ENCODE measurements around the gene ZBTB16.

DNA sequence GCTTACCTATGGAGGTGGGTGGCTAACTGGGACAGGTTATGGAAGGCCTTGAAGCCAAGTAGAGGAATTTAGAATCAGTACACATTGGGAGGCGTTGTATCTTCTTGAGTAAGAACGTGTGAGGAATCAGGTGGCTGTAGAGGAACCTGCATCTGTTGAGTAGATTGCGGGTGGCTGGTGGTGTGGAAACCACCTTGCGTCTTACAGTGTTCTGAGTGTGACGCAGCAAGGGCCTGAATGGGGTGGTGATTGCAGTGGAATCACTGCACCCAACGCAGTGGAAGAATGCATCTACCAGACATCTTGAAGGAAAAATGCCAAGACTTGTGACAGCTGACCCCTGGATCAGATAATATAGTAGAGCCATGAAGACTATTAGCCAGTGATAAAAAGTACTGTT lies 125.9 kb downstream of the ZBTB16 start:
- TF ChIP-seq, protein P1, sequence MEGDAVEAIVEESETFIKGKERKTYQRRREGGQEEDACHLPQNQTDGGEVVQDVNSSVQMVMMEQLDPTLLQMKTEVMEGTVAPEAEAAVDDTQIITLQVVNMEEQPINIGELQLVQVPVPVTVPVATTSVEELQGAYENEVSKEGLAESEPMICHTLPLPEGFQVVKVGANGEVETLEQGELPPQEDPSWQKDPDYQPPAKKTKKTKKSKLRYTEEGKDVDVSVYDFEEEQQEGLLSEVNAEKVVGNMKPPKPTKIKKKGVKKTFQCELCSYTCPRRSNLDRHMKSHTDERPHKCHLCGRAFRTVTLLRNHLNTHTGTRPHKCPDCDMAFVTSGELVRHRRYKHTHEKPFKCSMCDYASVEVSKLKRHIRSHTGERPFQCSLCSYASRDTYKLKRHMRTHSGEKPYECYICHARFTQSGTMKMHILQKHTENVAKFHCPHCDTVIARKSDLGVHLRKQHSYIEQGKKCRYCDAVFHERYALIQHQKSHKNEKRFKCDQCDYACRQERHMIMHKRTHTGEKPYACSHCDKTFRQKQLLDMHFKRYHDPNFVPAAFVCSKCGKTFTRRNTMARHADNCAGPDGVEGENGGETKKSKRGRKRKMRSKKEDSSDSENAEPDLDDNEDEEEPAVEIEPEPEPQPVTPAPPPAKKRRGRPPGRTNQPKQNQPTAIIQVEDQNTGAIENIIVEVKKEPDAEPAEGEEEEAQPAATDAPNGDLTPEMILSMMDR (IDR thresholded peaks at IDR 0.05): no peak
- TF ChIP-seq POLR2A (IDR thresholded peaks at IDR 0.05): no peak

All from adrenal gland (tissue), 5 donors.